Activated T-cell treated with anti-CD3 and anti-CD28 coated beads, Interleukin-2, amount 50 U/mL, for 4 hours (primary cell): Measurements from ENCODE around the gene CNN3. TPM values are rescaled to one million over a fixed set of nuclear protein-coding genes. Genes with fewer than 3 reads are reported as not detected.

ENCODE experiments used
- ATAC-seq, 2 donors: fragments of 200-7000 bp; cut with Tn5 transposase; one replicate each; pipeline ENCODE4 v1.10.0; 2021
- DNase-seq: peaks from one replicate; pipeline ENCODE4 v3.0.0-alpha.2; 2020
- H3K27me3 Mint-ChIP-seq: one replicate; pipeline ENCODE4 v1.8.0; 2021; ENCODE audit warnings: low read depth, mixed read lengths
- H3K36me3 Mint-ChIP-seq: one replicate; pipeline ENCODE4 v1.8.0; 2022; ENCODE audit warnings: mixed read lengths; ENCODE audit not compliant: insufficient read depth
- H3K4me1 Mint-ChIP-seq: one replicate; pipeline ENCODE4 v1.8.0; 2021; ENCODE audit warnings: low read depth, mixed read lengths
- H3K4me3 Mint-ChIP-seq: one replicate; pipeline ENCODE4 v1.8.0; 2021; ENCODE audit warnings: mild to moderate bottlenecking, moderate library complexity, mixed read lengths
- H3K9me3 Mint-ChIP-seq: one replicate; pipeline ENCODE4 v1.8.0; 2021; ENCODE audit warnings: mixed read lengths
- total RNA-seq, 3 donors: library from RNA; stranded (reverse); gene quantifications; one replicate each; pipeline ENCODE4 v1.2.1, GENCODE V29; 2021

The CNN3 gene
- total RNA-seq, 3 donors from 2014 or later: 1.2 to 3.1 (median 1.9) TPM

DNA sequence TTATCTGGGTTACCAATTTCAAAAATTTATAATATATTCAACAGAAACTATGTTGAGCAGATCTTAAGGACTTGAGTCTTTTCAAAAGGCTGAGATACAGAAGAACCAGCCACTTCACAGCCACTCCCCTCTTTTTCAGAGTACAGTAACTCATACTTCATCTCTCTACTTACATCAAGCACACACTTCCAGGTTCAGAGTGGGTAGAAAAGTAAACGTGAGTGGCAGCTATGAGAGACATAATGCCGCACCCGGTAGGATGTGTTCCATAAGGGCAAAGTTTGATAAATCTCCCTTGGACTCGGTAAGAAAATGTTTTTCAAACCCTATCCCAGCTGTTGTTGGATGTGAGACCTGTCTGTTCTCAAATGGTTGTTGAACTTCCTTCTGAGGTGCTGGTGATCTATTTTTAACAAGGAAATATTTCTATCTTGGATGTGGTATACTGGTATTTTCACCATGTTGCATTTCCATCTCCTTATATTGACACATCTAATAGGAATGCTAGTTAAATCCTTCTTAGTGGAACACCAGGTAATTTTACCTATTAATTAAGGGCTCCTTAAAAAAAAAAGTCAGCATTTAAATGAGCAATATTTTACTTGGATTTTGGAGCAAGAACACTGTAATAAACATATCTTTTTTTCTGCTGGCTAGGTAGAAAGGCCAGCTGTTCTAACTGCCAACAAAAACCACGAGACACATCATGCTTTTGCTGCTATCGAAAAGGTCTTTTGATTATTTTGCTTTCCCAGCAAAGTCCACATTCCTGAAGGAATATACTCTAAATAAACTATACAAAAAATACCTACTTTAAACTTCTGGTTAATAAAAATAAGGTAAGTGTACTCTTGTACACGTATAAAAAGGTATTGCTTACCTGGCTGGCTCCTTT, 28.2 kb downstream of the CNN3 start:
- no peaks in the 10 kb centered on the region for H3K4me1 Mint-ChIP-seq
- DNase-seq (no peak), ATAC-seq (no peak)
- H3K27me3 Mint-ChIP-seq: peaks cover 5% of the 10 kb centered on the region
- no peaks in the 10 kb centered on the region for H3K9me3 Mint-ChIP-seq
- H3K36me3 Mint-ChIP-seq: peaks cover 3% of the 10 kb centered on the region
- H3K4me3 Mint-ChIP-seq: no peak overlapping the region

DNA sequence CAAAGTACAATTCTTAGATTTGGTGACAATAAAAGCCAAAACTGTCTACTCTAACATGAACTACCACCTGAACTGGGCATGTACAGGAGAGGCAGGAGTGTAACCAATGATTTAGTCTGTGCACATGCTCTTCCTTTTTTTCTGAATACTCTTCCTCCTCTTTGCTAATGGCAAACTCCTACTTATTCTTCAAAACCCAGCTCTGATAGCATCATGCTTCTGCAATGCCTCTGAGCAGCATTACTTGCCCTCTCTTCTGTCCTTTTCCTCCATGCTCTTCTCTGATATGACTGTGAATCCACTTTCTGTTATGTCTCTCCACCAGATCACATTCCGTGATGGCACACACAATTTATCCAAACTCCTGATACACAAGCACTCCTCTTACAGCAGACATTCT, 31.4 kb downstream of the CNN3 start:
- peaks cover 3% of the 10 kb centered on the region for H3K36me3 Mint-ChIP-seq
- H3K4me3 Mint-ChIP-seq: no peak overlapping the region
- peaks cover 5% of the 10 kb centered on the region for H3K27me3 Mint-ChIP-seq
- no peak for ATAC-seq
- DNase-seq: no peak
- H3K9me3 Mint-ChIP-seq: no peaks in the 10 kb centered on the region
- no peaks in the 10 kb centered on the region for H3K4me1 Mint-ChIP-seq

DNA sequence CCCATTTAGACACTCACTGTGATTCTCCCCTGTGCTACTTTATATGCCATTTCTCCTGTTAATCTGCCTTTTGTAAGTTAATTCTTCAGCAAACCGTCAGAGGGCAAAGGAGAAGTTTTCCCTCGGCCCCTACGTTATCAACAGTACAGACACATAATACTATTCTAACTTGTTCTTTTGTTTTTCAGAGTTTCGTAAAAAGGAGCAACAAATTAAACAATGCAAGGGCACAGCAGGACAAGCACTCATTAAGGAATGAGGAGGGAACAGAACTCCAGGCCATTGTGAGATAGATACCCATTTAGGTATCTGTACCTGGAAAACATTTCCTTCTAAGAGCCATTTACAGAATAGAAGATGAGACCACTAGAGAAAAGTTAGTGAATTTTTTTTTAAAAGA, 32.3 kb downstream of the CNN3 start:
- DNase-seq: no peak
- Mint-ChIP-seq H3K4me3 (no peak overlapping the region), H3K36me3 (peaks cover 3% of the 10 kb centered on the region), H3K27me3 (peaks cover 5% of the 10 kb centered on the region), H3K4me1 (no peaks in the 10 kb centered on the region), H3K9me3 (no peaks in the 10 kb centered on the region)
- no peak for ATAC-seq

DNA sequence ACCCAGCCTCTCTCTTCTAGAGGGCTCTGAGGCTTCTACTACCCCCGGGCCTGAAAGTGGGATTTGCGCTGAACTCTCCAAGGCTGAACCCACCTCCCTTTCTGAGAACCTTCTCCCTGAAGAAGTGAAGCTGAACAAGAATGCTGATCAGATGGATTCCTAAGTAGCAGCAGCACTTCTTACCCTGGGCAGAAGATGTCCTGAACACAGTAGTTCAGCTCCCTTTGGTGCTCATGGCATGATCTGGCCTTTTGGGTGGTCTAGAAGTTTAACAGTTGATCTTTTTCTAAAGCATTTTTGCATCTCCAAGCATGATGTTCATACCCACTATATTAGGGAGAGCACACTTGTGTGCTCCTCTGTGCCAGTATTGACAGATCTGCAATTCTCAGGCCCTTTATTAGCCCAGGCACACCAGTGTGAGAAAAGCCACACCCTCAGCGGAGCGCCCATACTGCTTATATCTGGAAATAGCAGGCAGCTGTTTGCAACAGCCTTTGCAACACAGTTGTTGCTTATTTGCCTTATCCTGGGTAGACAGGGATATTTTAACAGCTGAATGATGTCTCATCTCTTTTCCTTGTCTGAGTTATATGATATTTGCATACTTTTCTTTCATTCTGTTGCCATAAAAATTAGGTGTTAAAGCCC, 34.2 kb downstream of the CNN3 start:
- no peak overlapping the region for H3K4me3 Mint-ChIP-seq
- DNase-seq (no peak), ATAC-seq (no peak)
- peaks cover 3% of the 10 kb centered on the region for H3K36me3 Mint-ChIP-seq
- H3K9me3 Mint-ChIP-seq: no peaks in the 10 kb centered on the region
- no peaks in the 10 kb centered on the region for H3K4me1 Mint-ChIP-seq
- H3K27me3 Mint-ChIP-seq: peaks cover 5% of the 10 kb centered on the region

DNA sequence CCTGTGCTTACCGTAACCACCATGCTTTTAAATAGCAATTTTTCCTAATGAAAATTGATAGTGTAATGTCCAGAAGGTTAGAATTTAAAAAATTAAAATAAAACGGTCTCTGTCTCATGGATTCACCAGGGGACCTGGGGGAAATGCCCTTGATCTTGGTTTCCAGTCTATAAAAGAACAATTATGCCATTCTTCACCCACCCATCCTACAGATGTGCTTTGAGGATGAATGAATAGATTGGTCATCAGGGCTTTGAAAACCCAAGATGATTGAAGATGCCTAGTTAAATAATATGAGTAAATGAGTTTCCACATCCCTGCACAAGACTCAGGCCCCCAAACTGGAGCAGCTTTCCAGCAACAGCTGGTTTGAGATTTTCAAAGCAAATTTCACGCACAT, 38.7 kb downstream of the CNN3 start:
- H3K4me1 Mint-ChIP-seq: peaks cover 9% of the 10 kb centered on the region
- no peaks in the 10 kb centered on the region for H3K9me3 Mint-ChIP-seq
- no peak overlapping the region for H3K4me3 Mint-ChIP-seq
- H3K36me3 Mint-ChIP-seq: no peaks in the 10 kb centered on the region
- DNase-seq: no peak
- no peak for ATAC-seq
- no peaks in the 10 kb centered on the region for H3K27me3 Mint-ChIP-seq

DNA sequence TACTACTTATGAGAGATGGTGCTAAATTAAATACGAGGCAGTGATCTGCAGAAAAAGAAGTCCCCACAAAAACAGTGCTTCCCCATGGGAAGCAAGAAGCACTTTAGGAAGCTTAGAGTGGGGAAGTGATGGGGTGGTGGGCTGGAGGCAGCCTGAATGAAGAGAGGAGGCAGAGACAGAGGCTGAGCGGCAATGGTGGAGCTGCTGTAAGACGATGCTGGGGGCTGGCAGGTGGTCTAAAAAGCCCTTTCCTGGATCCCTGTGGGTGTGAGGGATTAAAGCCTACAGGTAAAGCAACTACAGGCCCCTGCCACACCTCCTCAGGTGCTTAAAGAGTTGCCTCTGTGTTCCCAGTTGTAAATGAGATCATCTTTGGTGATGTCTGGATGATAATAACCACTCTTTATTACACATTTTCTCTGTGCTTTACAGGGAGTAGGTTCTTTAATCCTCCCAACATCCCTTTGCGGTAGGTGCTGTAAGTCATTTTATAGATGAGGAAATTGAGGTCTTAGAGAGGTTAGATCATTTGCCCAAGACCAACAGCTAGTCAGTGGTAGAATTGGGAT, 39.2 kb downstream of the CNN3 start:
- DNase-seq: no peak
- Mint-ChIP-seq H3K4me3 (no peak overlapping the region), H3K36me3 (no peaks in the 10 kb centered on the region), H3K9me3 (no peaks in the 10 kb centered on the region), H3K4me1 (peaks cover 14% of the 10 kb centered on the region), H3K27me3 (no peaks in the 10 kb centered on the region)
- no peak for ATAC-seq

DNA sequence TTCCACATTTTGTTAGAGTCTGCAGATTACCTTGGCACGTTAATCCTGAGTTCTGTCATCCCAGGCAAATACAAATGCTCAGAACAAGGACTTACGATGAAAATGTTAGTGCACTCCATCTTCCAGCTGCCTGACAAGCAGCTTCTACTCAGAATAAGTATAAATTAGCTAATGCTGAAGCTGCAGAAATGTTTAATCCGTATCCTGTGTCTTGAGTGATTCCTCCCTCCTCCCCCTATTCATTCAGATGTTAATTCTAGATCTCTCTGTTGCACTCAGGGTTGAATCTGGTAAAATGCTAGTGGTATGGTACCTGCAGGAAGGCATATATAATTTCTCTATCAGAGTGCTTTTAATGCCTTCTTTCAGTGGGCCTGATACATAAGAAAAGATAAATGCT, 39.8 kb downstream of the CNN3 start:
- ATAC-seq (no peak), DNase-seq (no peak)
- no peaks in the 10 kb centered on the region for H3K9me3 Mint-ChIP-seq
- H3K36me3 Mint-ChIP-seq: no peaks in the 10 kb centered on the region
- H3K4me1 Mint-ChIP-seq: peaks cover 15% of the 10 kb centered on the region
- no peaks in the 10 kb centered on the region for H3K27me3 Mint-ChIP-seq
- H3K4me3 Mint-ChIP-seq: no peak overlapping the region

DNA sequence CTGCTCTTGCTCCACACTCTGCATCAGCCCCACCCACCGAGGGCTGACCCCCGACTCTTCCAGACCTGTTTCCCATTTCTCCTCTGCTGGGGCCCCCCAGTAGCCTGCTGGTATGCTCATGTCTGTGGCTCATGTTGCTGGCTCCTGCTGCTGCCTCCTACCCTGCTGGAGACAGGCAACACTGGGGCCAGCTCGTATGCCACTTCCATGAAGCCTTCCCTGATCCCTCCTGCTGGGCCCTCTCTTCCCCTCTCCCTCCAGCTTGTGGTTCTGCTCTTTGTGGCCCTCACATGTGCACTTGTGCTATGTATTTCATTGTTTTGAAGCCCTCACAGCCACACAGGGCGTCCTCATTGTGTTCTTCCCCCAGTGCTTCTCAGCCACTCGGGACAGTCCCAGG, 40.5 kb downstream of the CNN3 start:
- peaks cover 15% of the 10 kb centered on the region for H3K4me1 Mint-ChIP-seq
- H3K27me3 Mint-ChIP-seq: no peaks in the 10 kb centered on the region
- no peaks in the 10 kb centered on the region for H3K9me3 Mint-ChIP-seq
- DNase-seq (no peak), ATAC-seq (peak in 1 of 2 donors; percentile 18)
- H3K36me3 Mint-ChIP-seq: no peaks in the 10 kb centered on the region
- H3K4me3 Mint-ChIP-seq: no peak overlapping the region

DNA sequence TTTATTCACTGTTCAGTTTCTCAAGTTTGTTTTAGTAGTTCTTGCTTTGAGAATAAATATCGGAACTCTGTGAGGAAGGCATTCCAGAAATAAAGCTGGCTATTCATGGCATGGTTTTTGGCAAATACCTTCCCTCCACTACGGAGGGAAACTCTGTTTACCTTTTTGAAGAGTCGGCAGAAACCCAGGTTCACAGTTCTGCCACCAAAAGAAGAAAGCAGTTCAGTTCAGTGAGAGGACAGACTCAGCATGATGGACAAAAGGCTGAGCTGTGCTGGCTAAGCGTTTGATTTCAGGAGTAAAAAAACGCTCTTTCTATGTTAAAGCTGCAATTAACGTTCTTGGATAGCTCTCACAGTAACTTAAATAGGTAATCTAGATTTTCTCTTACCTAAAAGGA, 42.4 kb downstream of the CNN3 start:
- ATAC-seq: no peak
- Mint-ChIP-seq H3K9me3 (no peaks in the 10 kb centered on the region), H3K4me1 (peaks cover 15% of the 10 kb centered on the region), H3K27me3 (no peaks in the 10 kb centered on the region), H3K36me3 (no peaks in the 10 kb centered on the region), H3K4me3 (no peak overlapping the region)
- no peak for DNase-seq

DNA sequence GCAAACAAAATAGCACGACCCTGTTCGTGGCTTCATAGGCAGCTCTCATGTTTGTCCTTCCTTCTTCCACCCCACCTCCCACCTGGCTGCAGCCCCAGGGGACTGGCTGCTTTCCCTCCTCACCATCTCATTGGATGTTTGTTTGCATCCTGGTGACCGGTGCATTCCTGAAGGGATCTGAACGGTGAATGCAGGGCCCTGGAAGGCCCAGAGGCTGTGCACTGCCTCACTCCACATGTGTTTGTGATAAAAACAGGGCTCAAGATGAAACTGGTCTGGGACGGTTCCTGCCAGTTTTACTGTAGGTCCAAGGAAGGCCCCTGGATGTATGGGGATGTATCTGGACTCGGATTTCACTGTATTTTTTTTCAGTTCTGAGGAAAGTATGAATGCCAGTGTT, 42.8 kb downstream of the CNN3 start:
- Mint-ChIP-seq H3K4me1 (peaks cover 15% of the 10 kb centered on the region), H3K27me3 (no peaks in the 10 kb centered on the region), H3K36me3 (no peaks in the 10 kb centered on the region), H3K9me3 (no peaks in the 10 kb centered on the region), H3K4me3 (no peak overlapping the region)
- no peak for DNase-seq
- no peak for ATAC-seq

DNA sequence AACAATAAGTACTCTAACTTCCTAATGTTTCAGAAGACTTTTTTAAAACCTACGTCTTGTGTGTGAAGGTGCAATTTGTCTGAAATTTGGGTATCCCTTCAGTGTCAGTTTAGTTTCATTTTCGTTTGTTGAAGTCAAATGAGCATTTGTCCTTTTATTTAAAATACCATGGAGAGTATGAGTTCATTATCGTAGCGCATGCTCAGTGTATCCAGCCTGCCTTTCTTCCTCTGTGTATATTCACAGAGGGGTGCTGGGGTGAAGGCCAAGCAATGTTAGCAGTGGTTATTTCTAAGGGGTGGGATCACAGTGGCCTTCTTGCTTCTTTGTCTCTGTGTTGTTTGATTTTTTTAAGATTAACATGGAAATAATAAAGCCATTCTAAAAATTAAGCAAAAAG, 43.2 kb downstream of the CNN3 start:
- Mint-ChIP-seq H3K9me3 (no peaks in the 10 kb centered on the region), H3K4me3 (peak overlapping the region; percentile 61), H3K4me1 (peaks cover 15% of the 10 kb centered on the region), H3K27me3 (no peaks in the 10 kb centered on the region), H3K36me3 (no peaks in the 10 kb centered on the region)
- peak; percentile 58 for ATAC-seq
- no peak for DNase-seq

DNA sequence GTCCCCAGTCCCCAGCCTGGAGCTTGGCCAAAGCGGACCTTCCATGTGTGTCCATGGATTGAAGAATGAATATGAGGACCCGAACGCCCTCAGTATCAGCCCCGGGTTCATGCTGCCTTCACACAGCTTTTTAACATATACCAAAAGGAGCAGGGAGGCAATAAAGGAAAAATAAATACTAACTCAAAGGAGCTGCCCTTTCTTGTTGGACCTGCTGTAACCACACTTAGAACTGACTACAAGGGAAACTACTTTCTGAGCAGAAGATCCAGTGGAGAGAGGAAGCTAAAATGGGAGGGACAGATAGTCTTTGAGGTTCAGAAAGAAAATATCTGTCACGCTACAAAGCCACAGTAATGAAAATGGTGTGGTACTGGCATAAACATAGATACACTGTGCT, 48.6 kb downstream of the CNN3 start:
- Mint-ChIP-seq H3K36me3 (no peaks in the 10 kb centered on the region), H3K27me3 (peaks cover 6% of the 10 kb centered on the region), H3K4me1 (peaks cover 10% of the 10 kb centered on the region), H3K4me3 (no peak overlapping the region), H3K9me3 (no peaks in the 10 kb centered on the region)
- ATAC-seq (no peak), DNase-seq (no peak)

DNA sequence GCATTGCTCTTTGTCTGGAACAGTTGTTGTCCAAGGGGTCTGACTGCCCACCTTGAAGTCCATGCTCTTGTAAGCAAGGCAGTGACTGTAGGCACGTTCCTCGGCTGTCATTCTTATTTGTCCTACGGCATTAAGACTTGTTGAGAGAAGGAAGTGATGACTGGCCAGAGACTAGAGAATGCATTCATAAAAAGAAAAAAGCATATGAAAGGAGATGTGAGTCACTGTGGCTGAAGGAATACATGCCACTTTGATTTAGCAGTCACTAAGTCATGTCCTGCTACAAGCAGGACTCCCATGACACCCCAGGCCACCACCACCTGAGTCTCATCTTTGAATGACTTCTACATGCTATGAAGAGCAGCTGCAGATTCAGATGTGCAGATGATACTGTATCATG, 50.5 kb downstream of the CNN3 start:
- Mint-ChIP-seq H3K9me3 (no peaks in the 10 kb centered on the region), H3K4me3 (no peak overlapping the region), H3K36me3 (no peaks in the 10 kb centered on the region), H3K27me3 (peaks cover 6% of the 10 kb centered on the region), H3K4me1 (peaks cover 2% of the 10 kb centered on the region)
- DNase-seq: no peak
- ATAC-seq: no peak

DNA sequence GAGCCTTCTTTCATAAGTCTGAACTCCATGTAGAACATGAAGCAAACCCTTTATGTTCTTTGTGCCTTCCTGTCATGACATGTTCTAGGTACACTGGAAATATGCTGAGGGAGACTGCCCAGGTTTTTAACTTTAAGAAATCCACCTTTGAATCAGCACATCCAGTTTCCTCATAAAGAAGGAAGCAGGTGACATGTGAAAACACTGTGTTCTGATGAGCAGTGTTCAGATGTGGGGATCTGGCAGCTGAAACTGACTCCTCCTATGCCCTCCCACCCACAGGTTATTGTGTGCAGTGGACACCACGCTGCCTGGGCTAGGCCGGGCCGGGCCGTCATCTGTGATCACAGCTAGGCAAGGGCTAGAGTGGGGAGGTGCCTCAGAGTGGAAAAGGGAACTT, 51.1 kb downstream of the CNN3 start:
- Mint-ChIP-seq H3K27me3 (peaks cover 6% of the 10 kb centered on the region), H3K9me3 (no peaks in the 10 kb centered on the region), H3K4me3 (no peak overlapping the region), H3K4me1 (peaks cover 2% of the 10 kb centered on the region), H3K36me3 (no peaks in the 10 kb centered on the region)
- DNase-seq (no peak), ATAC-seq (no peak)

DNA sequence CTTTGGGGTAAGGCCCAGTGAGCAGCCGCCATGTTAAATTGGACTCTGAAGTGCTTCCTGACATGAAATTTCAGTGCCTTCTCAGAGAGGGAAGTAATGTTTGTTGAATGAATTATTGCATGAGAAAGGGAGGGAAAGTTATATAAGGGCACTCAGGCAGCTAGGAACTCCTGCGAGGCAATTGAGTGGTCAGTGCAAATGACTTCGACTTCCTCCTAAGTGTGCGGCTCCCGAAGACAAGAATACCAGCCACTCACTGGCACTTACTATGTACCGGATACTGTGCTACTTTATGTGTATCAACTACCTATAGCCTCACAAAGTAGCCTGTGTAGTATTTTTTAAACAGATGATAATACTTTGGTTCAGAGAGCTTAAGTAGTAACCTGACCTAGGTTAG, 52.5 kb downstream of the CNN3 start:
- peaks cover 6% of the 10 kb centered on the region for H3K27me3 Mint-ChIP-seq
- no peak for ATAC-seq
- peaks cover 2% of the 10 kb centered on the region for H3K4me1 Mint-ChIP-seq
- no peak for DNase-seq
- H3K9me3 Mint-ChIP-seq: no peaks in the 10 kb centered on the region
- H3K36me3 Mint-ChIP-seq: no peaks in the 10 kb centered on the region
- no peak overlapping the region for H3K4me3 Mint-ChIP-seq
